GM18861 (cell line): ENCODE data around the gene KLHL42.
"Not testable (repeated sequence)": the region's sequence is repeated elsewhere in the genome, so short reads cannot be mapped to it uniquely, and the experiment has no call there.

ENCODE experiments used
- ATAC-seq: cut with Tn5 transposase; IDR thresholded peaks from one replicate; pipeline ENCODE4 v1.9.1; 2021; ENCODE audit not compliant: unreplicated experiment

KLHL42 gene, protein sequence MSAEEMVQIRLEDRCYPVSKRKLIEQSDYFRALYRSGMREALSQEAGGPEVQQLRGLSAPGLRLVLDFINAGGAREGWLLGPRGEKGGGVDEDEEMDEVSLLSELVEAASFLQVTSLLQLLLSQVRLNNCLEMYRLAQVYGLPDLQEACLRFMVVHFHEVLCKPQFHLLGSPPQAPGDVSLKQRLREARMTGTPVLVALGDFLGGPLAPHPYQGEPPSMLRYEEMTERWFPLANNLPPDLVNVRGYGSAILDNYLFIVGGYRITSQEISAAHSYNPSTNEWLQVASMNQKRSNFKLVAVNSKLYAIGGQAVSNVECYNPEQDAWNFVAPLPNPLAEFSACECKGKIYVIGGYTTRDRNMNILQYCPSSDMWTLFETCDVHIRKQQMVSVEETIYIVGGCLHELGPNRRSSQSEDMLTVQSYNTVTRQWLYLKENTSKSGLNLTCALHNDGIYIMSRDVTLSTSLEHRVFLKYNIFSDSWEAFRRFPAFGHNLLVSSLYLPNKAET

DNA sequence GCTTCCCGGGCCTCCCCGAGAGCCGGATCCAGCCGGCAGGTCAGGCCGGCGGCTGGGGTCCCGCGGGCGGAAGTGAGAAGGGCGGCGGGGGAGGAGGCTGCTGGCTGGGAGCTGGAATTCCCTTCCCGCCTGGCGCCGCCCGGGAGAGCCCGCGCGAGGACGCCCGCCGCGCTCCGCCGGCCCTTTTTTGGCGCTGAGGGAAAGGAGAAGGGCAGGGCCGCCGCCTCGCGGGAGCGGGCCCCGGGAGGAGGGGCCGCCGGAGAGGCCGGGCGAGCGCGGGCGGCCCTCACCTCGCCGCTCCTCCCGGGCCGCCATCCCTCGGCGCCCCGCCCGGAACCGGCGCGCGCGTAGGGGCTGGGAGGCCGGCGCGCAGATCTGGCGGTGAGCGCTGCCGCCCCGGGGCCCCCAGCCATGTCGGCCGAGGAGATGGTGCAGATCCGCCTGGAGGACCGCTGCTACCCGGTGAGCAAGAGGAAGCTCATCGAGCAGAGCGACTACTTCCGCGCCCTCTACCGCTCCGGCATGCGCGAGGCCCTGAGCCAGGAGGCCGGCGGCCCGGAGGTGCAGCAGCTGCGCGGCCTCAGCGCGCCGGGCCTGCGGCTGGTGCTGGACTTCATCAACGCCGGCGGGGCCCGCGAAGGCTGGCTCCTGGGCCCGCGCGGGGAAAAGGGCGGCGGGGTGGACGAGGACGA is at the start of gene KLHL42, which contains the start of gene MANSC4:
Gene KLHL42, plus strand, starts transcription at position 314 of the 692 bp plus-strand sequence. Its CDS starts 98 bp downstream, at position 412.
Gene MANSC4, minus strand, starts transcription at position 317 of the 692 bp plus-strand sequence. CDS start 8,960 bp downstream, outside the sequence.
- ATAC-seq: peak; percentile 57

DNA sequence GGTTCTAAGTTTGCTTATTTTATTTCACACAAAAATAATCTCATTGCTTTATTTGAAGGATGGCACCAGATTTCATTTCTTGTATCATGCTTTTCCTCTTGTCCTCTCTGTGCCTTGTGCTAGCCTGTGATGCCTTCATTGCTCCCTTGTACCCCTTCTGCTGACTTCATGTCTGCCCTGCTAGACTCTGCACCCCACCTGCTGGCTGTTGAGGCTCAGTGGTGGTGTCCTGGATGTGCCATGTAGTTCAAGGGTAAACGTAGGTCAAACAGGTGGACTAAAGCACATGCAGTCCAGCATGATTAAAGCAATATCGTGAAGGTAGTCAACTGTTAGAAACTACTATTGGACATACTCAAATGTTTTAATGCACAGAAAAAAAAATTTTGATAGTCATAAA is 47.8 kb upstream of the KLHL42 start:
- ATAC-seq: peak; percentile 71

DNA sequence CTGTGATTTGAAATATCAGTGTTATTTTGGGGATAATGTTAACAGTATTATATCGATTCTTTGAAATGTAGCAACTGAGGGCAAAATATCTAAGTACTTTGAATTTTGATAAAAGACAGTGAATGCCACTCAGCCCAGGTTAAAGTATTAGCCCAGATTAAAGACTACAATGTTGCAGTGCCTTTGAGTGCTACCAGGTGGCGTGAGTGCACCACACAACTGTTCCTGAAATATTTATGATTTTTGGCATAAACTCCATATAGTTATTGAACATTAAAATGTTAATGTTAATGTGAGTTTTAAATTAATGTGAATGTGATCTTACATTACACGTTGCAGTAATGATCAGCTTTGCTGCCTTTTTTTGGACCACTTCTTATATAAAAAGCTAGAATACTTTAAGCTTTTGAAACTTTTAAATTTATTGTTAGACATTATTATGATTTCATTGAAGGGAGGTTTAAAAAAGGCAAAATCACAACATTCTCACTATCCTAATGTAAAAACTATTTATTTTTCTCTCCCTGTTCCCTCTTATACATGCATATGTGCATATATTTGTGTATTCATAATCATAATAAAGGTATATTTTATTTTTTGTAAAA is 46.9 kb upstream of the KLHL42 start:
- no peak for ATAC-seq

DNA sequence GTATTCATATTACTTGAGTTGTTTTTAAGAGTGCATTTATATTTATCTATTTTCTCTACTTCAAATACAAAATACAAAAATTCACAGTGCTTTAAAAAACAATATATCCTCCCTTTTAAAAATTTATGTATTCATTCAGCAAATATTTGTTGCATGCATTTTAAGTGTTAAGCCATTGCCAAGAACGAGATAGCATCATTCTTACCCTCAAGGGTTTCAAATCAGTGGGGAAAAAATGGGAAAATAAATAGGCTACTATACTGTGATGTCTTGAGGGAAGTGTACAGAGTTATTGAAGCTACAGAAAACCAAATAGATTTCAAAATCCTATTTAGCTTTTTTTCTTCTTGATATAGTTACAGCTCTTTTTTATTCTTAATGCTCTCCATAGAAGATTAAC is 46.2 kb upstream of the KLHL42 start:
- no peak for ATAC-seq

DNA sequence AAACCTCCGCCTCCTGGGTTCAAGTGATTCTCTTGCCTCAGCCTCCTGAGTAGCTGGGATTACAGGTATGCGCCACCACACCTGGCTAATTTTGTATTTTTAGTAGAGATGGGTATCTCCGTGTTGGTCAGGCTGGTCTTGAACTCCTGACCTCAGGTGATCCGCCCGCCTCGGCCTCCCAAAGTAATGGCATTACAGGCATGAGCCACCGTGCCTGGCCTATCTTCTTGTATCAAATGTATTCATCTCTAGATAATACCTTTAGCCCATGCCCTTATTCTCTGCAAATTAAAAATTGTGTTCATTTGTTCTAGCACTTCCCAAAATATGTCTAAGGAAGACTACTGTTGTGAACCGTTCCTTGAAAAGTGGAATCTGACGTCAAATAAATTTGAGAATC is 45.7 kb upstream of the KLHL42 start:
- ATAC-seq: not testable (repeated sequence)

DNA sequence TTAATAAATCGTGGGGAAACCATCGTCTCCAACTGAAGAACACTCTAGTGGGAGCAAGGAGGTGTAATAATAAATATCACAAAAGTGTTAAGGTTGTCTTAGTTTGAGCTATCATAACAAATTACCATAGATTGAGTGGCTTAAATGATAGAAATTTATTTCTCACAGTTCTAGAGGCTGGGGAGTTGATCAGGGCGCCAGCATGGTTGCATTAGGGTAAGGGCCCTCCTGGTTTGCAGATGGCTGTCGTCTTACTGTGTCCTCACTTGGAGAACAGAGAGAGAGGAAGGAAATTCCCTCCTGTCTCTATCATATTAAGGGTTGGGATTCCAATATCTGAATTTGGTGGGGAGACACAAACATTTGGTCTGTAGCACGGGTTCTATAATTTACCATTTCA is 36.4 kb upstream of the KLHL42 start:
- no peak for ATAC-seq

DNA sequence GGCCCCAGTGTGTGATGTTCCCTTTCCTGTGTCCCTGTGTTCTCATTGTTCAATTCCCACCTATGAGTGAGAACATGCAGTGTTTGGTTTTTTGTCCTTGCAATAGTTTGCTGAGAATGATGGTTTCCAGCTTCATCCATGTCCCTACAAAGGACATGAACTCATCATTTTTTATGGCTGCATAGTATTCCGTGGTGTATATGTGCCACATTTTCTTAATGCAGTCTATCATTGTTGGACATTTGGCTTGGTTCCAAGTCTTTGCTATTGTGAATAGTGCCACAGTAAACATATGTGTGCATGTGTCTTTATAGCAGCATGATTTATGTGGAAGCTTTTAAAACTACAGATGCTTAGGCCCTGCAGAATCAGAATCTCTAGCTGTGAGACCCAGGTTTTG is 34.3 kb upstream of the KLHL42 start:
- ATAC-seq: not testable (repeated sequence)

DNA sequence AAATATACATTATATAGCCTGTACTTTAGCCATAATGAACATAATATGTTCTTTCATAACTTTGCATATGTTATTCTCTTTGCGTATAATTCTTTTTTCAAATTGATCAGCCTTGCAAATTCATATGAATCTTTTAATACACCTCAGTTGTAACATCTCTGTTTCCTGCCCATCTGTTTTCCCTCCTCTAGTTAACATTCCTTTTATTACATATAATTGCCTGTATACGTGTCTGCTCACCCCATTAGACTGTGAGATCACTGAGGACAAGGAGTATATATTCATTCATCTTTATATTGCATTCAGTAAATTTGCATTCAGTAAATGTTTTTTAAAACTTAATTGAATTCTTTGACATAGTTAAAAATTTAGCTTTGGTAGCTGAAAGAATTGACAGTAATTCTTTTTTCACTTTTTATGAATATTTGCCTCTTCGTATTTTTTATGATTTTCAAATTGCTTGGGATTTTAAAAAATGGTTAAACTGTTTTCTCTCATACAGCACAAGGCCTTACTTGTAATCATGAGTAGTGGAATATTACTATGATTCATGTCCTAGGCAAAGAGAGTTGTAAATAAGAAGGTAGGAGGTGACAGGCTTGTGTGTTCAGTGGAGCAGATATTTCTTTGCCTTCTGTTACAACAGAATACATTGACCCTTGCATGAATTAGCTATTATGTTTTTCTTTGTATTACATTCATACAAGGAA is 32.8 kb upstream of the KLHL42 start:
- no peak for ATAC-seq

DNA sequence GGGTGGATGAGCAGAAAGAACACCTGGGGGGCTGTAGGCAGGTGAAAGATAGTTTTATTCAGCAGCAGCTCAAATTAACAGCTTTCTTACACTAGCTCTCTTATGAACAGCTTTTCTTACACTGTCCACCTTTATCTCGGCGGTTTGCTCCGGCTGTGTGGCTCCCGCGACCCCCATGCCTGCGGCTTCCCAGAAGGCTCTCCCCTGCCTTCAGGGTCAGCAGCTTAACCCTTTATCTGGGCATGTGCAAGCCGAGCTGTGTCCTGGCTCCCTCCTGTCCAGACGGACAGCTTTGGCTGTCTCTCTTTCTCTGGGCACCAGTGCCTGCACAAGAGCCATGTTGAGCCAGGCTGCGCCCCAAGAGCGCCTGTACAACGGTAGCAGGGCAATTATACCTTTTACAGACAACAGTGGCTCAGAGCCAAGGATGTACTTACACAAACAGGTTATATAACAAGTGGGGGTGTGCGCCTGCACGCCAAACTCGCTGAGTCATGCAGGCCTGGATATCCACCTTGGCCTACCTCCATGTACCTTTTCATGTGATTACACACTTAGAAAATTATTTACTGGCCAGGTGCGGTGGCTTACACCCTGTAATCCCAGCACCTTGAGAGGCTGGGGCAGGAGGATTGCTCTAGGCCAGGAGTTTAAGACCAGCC is 28.5 kb upstream of the KLHL42 start:
- ATAC-seq: no peak

DNA sequence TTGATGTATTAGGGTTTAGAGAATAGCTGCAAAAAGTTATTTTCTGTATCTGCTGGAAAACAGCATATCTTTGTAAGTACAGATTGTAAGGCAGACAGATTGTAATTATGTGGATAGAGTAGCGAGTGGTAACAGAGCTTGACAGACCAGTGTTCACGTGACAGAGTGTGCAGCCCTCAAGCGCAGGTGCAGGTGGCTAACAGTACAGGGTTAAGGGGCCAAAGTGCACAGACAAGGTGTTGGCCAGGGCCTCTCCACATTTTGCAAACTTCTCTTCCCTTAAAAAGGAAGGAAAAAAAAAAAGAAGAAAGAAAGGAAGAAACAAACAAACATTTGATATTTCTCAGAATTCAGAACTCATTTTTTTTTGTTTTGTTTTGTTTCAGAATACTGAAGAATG is 25.2 kb upstream of the KLHL42 start:
- no peak for ATAC-seq

DNA sequence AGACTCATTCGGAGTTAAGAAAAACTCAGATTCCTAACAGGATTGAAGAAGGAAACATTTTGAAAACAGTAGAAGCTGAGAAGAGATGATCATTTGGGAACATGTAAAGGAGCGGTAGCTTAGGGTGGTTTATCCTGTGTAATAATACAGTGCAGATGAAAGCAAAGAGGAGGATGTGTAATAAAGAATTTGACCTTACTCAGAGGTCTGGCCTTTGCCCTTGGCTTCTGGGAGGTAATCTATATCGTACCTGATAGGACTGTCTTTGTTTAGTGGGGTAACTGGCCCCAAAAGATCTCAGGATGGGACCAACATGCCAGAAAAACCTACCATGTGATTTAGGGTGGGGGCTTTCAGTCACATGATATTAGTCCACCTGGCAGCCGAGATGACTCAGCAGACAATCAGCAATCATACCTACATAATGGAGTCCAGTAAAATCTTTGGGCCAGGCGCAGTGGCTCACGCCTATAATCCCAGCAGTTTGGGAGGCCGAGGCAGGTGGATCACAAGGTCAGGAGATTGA is 23.3 kb upstream of the KLHL42 start:
- no peak for ATAC-seq

DNA sequence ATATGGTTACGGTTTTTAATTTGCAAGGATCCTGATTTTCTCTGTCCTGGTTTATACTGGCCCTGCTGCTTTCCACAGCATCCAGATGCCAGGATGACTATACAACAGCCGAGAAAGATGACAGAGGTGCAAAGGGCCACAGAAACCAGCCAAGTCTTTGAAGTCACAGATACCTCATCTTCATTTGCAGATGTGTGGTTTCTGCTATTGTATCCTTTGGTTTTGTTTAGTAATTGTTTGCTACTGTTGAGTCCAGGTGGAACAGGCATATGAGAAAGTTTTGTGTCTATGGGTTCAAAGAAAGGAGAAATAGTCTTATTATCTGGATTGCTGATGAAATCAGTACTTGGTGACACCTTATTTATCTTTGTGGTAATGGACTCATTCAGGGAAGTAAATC is 17.3 kb upstream of the KLHL42 start:
- ATAC-seq: no peak

DNA sequence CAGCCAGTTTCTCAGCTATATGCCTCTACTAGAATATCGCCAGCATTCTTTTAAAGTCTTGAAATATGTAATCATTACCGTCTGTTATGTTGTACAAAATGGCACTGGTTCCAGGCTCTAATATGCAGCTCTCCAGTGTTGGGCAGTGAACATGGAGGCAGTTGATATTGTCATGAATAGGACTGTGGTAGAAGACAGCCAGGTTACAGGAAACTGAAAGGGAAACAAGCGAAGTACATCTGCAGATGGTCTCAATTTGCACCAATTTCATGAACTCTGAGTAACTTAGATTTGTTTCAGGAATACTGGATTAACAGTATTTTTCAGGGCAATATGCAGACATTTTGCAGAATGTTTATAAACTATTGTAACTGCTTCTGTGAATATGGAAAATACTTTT is 13.4 kb upstream of the KLHL42 start:
- no peak for ATAC-seq

DNA sequence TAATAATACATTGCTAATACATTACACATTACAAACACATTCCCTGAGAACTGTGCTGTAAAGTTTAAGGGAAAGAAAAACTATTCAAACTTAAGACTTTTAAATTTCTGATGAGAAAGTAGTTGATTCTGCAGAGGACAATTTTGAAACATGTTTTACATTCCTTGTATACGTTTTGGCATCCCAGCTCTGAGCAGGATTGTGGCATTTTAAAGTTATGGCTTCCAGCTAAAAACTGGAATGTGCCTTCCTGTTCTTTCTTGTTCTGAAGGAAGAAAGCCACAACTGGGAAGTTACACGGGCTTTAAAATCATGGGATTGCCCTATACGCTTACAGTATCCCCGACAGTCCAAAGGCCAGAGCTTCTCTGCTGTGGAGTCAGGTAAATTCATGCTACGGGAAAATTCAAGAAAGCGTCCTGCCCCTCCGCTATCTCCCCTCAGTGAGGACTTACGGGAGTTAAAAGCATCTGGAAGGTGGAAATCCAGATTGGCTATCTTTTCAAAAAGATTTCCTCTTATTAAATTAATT is 10.8 kb upstream of the KLHL42 start:
- no peak for ATAC-seq

DNA sequence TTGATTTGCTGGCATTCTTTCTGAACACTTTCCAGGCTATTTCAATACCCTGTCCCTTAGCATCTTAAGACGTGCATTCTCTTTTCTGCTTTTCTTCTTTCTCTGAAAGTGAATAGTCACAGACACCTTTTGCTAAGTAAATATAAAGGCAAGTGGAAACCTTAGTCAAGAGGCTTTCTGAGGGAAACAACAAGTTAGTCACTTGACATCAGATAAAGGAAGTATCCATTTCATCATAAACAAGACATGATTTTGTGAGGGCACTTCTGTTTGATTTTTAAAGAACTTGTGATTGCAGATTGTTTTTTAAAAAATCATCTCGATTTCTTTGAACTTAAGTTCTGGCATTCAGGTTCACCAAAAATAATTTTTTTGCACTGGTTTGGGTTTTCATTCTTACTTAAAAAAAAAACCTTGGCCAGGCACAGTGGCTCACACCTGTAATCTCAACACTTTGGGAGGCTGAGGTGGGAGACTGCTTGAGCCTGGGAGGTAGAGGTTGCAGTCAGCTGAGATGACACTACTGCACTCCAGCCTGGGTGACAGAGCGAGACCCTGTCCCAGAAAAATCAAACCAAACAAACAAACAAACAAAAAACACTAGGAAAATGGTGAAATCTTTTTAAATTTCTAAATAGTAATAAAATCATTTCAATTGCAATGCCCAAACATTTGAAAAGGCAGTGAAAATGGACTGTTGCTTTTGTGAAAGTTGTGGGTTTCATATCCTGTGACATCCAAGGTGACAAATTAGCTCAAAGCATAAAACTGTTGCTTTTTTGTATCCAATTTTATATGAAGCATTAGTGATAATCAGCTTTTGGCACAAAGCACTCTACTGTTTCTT is 8.3 kb upstream of the KLHL42 start:
- no peak for ATAC-seq

DNA sequence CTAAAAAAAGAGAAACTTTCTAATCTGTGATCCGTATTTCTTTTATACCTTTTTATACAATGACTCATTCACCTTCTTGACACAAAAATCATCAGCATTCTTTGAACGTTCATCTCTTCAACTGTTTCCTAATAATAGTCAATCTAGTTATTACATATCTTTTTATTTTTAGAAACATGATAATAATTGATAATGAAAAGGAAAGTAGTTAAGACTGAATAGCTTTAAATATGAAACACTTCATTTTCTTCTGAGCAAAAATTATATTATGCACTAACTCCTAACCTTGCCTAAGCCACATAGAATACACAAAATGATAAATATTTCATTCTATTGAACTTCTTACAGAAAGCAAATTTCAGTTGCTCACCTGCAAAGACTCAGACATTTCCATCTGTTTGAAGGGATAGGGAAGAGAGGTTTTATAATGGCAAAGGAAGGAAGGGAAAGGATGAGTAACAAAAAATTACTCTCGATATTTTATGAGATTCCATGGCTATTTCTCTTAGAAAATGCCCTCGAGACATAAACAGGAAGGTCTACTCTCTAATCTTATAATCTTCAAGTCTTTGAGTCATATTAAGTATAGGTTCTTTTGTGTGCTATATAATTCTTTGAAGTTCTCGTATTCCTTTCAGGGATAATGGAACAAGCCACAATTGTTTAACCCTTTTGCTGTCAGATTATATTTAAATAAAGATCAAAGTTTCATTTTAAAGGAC is 7.5 kb upstream of the KLHL42 start:
- ATAC-seq: no peak

DNA sequence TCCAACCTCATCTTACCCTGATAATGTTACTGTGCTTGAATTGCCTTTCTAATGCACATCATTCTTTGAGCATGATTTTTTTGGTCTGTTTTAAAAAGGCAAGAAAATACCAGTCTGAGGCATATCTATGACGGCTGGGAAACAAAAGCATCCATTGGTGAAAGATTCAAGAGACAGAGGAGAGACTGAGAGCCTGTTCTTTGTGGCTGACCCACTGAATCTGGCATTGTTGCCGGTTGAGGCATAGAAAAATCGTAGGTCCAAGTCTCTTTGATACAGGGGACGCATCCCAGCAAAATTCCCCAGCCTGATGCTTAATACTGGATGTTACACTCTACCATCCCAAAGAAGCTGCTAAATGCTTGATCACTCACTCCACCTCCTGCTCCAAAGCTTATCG is 2.9 kb upstream of the KLHL42 start:
- no peak for ATAC-seq

DNA sequence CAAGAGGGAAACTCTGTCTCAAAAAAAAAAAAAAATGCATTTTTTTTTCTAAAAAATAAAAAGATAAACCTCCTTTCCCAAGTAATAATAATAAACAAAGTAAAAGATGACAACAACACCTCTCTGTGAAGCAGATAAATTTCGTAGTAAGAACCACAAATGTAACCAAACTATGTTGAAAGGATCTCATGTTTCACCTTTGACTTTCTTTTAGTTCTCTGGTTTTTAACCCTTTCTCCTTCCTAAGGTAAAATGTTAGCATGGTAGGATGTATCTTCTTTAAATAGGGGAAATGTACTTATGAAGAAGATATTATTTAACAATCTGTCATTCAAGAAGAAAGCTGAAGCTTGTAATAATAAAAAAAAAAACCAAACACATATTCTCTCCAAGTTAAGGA is 1.8 kb upstream of the KLHL42 start:
- ATAC-seq: no peak
